ENCODE data around the gene STK4. TPM values are rescaled to one million over a fixed set of nuclear protein-coding genes. Genes with fewer than 3 reads are reported as not detected.
"Not testable (repeated sequence)": the region's sequence is repeated elsewhere in the genome, so short reads cannot be mapped to it uniquely, and the experiment has no call there.

The STK4 gene
- total and polyA plus RNA-seq, 9 donors = 8.3 to 27.5 (median 19.6) TPM

DNA sequence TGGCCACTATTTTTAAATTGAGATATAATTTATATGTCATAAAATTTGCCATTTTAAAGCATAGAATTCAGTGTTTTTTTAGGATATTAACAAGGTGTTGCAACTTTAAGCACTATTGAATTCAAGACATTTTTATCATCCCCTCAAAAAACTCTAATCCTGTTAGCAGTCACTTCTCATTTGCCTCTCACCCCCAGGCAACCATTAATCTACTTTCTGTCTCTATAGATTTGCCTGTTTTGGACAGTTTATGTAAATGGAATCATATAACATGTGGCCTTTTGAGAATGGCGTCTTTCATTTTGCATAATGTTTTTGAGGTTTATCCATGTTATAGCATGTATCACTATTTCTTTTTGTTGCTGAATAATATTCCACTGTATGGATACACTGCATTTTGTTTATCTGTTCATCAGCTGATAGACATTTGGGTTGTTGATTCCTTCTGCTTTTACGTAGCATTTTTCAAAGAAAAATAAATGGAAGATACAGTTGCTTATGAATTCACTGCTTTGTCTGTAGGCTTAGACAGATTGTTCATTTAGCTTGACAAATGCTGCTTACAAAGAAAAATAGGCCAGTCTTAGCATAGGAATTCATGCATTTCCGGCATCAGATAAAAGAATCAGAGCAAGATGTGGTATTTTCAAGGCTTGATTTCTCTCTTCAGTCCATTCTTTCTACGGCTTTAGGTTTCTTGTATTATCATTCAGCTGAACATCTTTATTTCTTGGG lies 52.9 kb downstream of the STK4 start:
- no peak for DNase-seq
- intact Hi-C loops (cut with DNase I) = loop anchor here in 3 of 4 donors (10.0 kb wide), 1 partner anchor 76 kb away; no protein-coding TSS in a partner anchor
- WGBS, 3 donors = 96 to 99% (median 97%) methylated on average over 4 of the region's 4 CpGs
- H3K9me3 ChIP-seq = no peaks in the 10 kb centered on the region
- H3K4me3 ChIP-seq = no peak overlapping the region
- TF ChIP-seq CTCF (IDR thresholded peaks at IDR 0.05) (no peak), POLR2A (IDR thresholded peaks at IDR 0.05) (no peak), EP300 (IDR thresholded peaks at IDR 0.05) (no peak)
- peaks cover 4% of the 10 kb centered on the region for H3K4me1 ChIP-seq (ENCODE audit: insufficient read depth)
- H3K27me3 ChIP-seq = no peaks in the 10 kb centered on the region
- H3K27ac ChIP-seq = no peak overlapping the region
- no peaks in the 10 kb centered on the region for H3K36me3 ChIP-seq

DNA sequence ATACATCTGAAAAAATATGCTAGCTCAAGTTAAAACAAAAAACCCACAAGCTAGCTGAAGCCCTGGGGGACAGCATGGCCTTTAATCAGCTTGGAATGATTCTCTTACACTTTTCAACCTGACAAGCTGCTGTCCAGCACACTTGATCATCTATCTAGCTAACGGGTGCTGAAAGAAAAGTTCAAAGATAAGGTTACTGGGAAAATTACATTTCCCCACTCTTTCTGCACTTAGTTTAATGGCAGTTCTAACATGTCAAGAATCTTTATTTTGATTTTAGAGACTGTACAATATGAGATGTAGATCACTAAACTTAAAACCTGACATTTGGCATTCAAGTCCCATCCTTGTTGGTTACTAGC lies 53.4 kb downstream of the STK4 start:
- TF ChIP-seq CTCF (IDR thresholded peaks at IDR 0.05) = no peak
- TF ChIP-seq POLR2A (IDR thresholded peaks at IDR 0.05) = no peak
- TF ChIP-seq EP300 (IDR thresholded peaks at IDR 0.05) = no peak
- H3K9me3 ChIP-seq = no peaks in the 10 kb centered on the region
- DNase-seq = no peak
- H3K27ac ChIP-seq = no peak overlapping the region
- H3K36me3 ChIP-seq = no peaks in the 10 kb centered on the region
- no peak overlapping the region for H3K4me3 ChIP-seq
- 76 to 80% (median 80%) methylated on average over 1 of the region's 1 CpG for WGBS, 3 donors
- peaks cover 4% of the 10 kb centered on the region for H3K4me1 ChIP-seq (ENCODE audit: insufficient read depth)
- no peaks in the 10 kb centered on the region for H3K27me3 ChIP-seq
- intact Hi-C loops (cut with DNase I) = loop anchor here in 3 of 4 donors (10.0 kb wide), 1 partner anchor 75 kb away; no protein-coding TSS in a partner anchor

- intact Hi-C loops (cut with DNase I) = no loop called here
- Histone ChIP-seq H3K9me3 (no peaks in the 10 kb centered on the region), H3K4me1 (ENCODE audit: insufficient read depth) (peaks cover 4% of the 10 kb centered on the region), H3K27me3 (no peaks in the 10 kb centered on the region), H3K27ac (no peak overlapping the region), H3K36me3 (no peaks in the 10 kb centered on the region), H3K4me3 (no peak overlapping the region)
- TF ChIP-seq CTCF (IDR thresholded peaks at IDR 0.05) = no peak
- no peak for TF ChIP-seq POLR2A (IDR thresholded peaks at IDR 0.05)
- TF ChIP-seq EP300 (IDR thresholded peaks at IDR 0.05) = no peak
- no peak for DNase-seq
- WGBS, 3 donors = 83 to 86% (median 83%) methylated on average over 3 of the region's 3 CpGs
Observed at GRCh38 chr20:45020236-45020886, 54.0 kb downstream of the STK4 start.

GRCh38 chr20:45021631-45022030 lies 55.3 kb downstream of the STK4 start:
- DNase-seq = no peak
- no peaks in the 10 kb centered on the region for H3K36me3 ChIP-seq
- no peak overlapping the region for H3K27ac ChIP-seq
- no peaks in the 10 kb centered on the region for H3K9me3 ChIP-seq
- TF ChIP-seq EP300 (IDR thresholded peaks at IDR 0.05) (no peak), POLR2A (IDR thresholded peaks at IDR 0.05) (no peak), CTCF (IDR thresholded peaks at IDR 0.05) (no peak)
- no peaks in the 10 kb centered on the region for H3K4me1 ChIP-seq (ENCODE audit: insufficient read depth)
- H3K4me3 ChIP-seq = no peak overlapping the region
- intact Hi-C loops (cut with DNase I) = no loop called here
- WGBS, 3 donors = 49 to 58% (median 50%) methylated on average over 2 of the region's 2 CpGs
- no peaks in the 10 kb centered on the region for H3K27me3 ChIP-seq

DNA sequence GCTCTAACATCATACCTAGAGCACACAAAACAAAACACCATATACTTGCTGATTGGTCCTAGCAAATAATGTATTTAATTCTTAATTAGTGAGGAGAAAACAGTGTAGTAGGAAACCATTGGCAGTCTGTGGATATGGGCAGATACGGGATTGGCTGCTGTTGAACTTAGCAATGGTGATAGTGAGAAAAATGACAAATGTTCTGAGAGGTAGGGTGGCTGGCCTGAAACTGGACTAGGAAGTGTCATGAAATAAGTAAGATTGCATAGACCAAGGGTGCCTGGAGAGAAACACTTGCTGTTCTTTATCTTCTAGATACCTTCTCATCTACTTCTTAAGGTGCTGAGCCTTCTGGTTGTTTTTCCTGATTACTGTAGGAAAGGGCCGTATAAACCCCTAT lies 56.8 kb downstream of the STK4 start:
- H3K9me3 ChIP-seq; intact Hi-C loops (cut with DNase I); H3K27ac ChIP-seq; H3K4me3 ChIP-seq; H3K36me3 ChIP-seq; H3K27me3 ChIP-seq; DNase-seq; H3K4me1 ChIP-seq (ENCODE audit: insufficient read depth): not testable (repeated sequence)
- 82 to 97% (median 93%) methylated on average over 2 of the region's 2 CpGs for WGBS, 3 donors

Data from ovary (tissue), 9 donors.